NCI-H1436 (cell line): ENCODE results near the gene CFAP74.
A peak's percentile ranks its signal among the peaks of the same experiment; 100 is the strongest.
"Not testable (repeated sequence)": the region's sequence is repeated elsewhere in the genome, so short reads cannot be mapped to it uniquely, and the experiment has no call there.

ENCODE experiments used
- DNase-seq: peaks from one replicate; lab custom pipeline; 2025; lab: John Stamatoyannopoulos, UW

Gene CFAP74

DNA sequence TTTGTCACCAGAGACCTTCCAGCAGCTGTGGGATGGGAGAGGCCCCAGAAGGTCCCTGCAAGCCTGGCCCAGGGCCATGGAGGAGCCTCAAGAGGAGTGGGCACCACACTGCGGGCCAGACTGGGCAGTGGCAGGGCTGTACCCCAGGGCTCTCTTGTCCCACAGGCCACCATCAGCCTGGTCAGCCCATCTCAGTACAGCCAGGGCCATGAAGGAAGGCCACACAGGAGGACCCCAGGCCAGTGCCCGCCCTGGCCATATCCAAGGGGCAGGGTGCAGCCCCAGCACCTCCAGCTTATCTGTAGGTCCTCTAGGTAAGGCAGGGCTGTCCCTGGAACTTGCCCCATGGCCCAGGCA lies 109.6 kb downstream of the CFAP74 start:
- DNase-seq: no peak

DNA sequence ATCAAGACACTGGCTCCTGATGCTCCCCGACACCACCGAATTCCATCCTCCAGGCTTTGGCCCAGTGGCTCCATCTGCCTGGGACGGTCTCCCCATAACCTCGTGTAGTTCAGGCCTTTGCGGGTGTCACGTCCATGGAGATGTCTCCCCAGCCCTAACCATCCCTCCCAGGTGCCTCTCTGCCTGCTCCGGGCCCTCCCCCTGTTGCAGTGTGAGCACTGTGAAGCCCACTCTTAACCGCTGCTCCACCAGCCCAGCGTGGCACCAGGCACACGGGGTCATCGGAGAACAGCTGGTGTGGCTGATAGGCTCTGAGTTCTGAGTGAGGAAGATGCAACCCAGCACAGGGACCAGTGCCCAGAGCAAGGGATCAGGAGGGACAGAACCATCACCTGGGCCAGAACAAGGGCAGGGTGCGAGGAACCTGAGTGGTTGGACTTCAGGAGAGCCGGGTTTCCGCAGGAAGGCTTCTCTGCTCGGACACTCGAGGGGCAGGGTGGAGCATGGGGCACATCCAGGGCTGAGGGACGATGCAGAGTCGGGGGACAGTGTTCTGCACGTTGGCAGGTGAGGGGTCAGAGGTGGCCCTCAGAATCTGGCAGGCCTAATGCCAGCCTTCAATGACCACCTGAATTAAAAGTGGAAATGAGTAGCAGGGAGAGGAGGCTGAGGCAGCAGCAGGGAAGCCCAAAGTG lies 110.1 kb downstream of the CFAP74 start:
- no peak for DNase-seq

DNA sequence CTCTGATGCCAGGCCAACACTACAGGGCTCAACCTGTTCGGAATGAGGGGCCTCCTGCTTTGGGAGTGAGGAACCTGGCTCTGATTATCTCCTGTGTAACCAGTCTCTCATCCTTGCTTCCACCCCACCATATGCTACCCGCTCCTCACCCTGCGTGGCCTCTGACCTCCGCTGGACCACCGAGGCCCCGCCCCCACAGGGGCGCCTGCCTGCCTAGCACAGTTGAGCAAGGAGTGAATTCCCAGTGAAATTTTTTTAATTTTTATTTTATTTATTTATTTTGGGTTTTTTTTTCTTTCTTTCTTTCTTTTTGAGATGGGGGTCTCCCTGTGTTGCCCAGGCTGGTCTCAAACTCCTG lies 110.8 kb downstream of the CFAP74 start:
- DNase-seq: no peak

DNA sequence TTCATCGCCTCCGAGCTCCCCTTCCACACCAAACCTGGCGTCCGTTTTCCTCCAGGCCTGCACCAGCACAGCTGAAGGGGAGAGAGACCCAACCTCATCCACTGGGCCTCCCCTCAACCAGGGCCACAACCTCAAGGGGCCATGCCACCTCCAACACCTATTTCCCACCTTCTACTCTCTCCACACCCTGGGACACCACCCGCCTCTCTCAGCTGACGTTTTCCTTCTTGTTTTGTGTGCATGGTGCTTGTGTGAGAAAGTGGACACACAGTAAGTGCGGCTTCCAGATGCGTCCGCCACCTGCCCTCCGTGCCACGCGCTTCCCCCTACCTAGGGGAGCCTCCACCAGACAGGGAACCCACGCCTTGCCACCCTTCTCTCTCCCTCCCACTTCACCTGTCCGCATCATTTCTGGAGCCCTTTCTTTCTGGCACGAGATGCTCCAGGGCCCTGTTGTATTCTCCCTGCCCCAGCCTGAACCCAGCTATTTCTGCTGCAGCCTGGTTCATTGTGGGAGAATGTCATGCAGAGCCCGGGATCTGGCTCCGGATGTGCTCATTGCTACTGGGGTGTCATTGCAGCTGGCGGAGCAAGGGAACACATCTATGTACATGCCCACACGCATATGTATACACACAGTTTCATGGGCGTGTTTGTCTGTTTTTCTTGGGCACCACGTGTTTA lies 111.4 kb downstream of the CFAP74 start:
- DNase-seq: no peak

DNA sequence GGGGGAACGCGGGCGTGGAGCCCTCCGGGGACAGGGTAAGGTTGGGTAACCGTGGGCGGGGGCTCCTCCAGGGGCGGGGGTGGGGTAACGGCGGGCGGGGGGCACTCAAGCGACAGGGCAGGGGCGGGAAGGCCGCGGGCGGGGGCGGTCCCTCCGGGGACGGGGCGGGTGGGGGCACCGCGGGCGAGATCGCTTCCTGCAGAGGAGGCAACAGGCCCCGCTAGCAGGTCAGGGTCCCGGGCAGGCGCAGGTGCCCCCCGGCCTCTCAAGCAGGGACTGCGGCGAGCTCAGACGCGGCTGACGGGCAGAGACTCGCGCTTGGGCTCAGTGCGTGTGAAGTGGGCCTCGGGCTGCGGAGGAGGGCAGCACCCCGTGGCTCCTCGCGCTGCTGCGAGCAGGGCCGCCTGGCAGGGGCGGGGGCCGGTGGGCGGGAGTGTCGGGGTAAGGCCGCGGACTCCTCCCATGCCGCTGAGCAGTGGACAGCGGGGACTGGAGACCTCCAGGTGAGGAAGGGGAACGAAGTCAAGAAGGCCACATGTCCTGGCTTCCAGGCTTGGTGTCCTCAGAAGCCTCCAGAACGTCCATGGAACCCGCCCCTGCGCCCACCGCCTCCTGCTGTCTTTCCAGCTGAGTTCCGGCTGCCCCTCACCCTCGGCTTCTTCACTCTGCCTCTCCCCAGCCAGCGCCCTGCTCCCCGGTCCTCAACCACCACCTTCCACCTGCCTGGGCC lies 112.1 kb downstream of the CFAP74 start:
- peak; percentile 80 for DNase-seq

DNA sequence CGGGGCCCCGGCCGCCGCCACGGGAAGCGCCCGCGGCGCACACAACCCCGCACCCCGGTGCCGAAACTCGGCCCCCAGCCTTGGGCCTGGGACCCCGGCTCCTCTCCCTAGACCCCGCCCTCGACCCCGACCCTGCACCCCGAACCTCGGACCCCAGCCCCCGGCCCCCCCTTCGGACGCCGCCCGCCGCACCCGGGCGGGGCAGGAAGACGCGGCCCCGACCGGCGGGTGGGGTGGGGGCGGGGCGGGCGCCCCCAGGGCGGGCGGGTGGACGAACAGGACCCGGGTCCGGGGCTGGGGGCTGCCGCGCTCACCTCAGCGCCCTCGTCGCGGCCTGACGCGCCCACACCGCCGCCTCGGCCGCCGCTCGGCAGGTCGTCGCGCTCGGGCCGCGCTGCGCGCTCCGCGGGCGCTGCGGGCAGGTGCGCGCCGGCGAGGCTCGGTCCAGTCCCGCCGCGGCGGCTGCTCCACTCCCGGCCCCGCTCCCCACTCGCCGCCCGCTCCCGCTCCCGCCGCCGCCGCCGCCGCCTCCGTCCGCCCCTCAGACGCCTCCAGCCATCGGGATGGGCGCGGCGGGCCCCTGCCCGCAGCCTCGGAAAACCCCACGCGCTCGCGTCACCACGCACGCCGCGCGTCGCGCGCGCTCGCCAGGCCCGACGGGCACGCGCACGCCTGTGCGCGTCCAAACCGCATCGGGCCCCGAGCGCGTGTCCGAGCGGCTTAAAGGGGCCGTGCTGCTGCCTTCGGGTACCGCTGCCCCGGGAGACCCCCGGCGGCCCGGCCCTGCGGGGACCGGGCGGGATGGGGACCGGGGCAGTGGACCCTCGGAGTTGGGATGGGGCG lies 112.9 kb downstream of the CFAP74 start, which contains the start of gene GNB1:
GNB1 (minus strand) TSS at position 582 of the 843 bp plus-strand sequence. CDS start 65,634 bp downstream, outside the sequence.
- peak; percentile 82 for DNase-seq

DNA sequence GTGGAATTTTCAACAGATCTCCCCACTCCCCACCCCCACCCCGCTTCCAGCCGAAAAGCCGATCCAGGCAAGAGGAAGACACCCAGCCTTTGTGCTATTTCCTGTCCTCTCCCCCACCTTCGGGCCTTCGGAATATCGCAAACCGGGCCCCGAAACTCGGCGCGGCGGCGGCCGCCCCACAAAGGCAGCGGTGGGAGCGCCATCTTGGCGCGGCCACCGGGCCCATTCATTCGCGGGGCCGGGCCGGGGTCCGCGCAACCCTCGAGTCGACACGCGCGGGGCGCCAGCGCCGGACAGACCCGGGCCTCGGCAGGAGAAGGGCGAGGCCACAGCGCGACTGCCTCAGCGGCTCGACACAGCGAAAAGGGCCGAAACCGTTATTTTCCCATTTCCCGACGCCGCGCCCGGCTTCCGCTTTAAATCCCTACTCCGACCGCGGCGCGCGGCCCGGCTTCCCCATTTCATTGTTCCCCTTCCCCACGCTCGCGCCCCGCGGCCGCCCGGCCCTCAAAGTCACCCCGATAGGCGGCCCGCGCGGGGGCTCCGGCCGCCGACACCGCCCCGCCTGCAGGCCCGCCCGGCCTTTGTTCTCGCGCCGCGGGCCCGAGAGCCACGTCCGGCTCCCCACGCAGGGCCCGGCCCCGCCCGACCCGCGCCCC lies 113.6 kb downstream of the CFAP74 start:
- DNase-seq: no peak

DNA sequence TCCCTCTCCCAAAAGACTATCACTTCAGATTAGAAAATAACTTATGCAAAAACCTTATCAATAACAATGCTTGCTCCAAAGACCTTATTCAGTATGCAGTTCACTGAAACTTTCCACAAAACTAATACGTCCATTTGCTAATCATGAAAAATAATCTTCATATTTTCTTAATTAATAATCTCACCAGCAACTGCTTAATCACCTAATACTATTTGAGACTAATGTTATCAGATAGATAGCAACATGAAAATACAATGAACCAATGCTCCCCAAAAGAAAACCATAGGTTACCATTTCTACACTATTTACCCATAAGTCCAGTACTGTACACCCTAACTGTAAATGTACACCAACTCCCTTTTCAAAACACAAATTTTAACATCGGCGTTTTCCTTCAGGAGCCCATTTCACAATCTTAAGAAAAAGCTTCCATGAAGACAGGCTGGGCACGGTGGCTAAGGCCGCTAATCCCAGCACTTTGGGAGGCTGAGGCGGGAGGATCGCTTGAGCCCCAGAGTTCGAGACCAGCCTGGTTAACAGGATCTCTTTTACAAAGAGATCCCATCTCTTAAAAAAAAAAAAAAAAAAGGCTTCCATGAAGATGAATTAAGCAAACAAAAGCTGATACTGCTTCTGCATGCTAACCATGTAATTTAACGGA lies 114.4 kb downstream of the CFAP74 start:
- DNase-seq: no peak

DNA sequence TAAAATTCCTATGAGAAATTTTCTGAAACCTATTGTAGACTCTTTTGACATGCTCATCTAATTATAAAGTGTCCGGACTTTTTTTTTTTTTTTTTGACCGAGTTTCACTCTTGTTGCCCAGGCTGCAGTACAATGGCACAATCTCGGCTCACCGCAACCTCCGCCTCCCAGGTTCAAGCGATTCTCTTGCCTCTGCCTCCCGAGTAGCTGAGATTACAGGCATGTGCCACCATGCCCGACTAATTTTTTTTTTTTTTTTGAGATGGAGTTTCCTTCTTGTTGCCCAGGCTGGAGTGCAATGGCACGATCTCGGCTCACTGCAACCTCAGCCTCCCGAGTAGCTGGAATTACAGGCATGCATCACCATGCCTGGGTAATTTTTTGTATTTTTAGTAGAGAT lies 119.7 kb downstream of the CFAP74 start:
- not testable (repeated sequence) for DNase-seq

DNA sequence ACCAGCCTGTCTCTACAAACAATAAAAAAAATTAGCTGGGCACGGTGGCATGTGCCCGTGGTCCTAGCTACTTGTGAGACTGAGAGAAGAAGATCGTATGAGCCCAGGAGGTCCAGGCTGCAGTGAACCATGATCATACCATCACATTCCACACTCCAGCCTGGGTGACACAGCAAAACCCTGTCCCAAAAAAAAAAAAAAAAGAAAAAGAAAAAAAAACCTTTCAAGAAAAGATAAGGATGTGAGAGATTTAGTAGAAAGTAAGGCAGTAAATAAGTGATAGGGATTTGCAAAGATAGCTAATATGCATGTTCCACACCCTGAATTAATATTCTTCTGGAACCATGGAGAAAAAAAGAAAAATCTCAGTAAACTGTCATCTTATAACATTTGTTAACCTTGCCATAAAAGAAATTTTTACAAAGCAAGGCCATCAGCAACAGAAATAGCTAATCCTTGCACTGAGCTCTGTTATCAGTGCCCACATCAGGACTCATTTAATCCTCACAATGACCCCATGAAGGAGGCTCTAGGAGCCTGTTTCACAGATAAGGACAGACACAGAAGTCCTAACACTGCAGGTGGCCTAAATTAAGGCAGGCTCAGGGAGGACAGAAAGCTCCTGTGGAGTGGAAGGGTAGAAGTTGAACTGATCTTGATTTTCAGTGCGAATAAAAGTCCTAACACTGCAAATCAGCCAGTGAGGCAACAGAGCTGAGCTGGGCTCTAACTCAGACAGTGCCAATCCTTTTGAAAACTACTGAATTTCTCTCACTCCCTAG lies 120.3 kb downstream of the CFAP74 start:
- DNase-seq: no peak

DNA sequence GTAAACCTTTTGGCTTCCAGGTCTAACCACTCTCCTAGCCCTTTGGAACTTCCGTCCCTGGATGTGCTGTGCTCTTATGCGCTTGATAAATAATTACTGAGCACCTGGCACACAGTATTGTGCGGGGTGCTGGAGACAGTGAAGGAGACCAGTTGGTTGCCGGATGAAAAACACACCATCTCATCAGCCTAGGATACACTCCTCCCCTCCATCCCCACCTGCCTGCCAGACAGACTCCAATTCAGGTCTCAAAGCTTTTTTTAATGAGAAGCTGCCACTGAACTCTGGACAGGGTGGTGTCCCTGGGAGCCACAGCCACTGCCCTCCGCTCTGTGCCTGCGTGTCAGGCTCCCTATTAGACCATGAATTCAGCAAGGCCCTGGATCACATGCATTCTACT lies 121.9 kb downstream of the CFAP74 start:
- no peak for DNase-seq

DNA sequence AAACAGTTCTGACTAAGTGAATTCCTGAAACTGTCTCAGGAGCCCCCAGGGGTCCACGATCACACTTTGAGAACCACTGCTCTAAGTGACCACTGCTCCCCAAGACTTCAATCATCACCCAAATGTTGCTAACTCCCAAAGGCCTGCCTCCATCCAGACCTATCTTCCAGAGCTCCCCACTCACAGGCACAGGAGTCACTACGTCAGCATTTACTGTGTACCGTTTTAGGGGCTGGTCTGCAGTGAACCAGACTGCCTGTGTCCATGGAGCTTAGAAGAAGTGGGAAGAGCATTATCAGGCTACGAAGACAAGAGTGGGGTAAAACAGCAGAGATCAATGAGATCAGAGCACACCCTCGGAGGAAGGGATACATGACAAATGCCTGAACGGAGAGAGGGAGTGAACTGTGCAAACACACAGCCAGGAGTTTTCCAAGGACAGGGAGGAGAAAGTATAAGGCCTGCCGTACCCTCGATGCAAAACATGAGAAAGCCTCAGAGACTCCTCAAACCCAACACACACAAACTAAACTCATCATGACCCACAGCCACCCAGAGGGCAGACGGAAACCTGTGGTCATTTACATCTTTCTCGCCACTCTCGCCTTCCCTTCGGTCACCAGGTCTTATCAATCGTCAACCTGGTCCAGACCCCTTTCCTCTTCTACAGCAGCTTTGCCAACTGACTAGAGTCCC lies 122.8 kb downstream of the CFAP74 start:
- DNase-seq: no peak

DNA sequence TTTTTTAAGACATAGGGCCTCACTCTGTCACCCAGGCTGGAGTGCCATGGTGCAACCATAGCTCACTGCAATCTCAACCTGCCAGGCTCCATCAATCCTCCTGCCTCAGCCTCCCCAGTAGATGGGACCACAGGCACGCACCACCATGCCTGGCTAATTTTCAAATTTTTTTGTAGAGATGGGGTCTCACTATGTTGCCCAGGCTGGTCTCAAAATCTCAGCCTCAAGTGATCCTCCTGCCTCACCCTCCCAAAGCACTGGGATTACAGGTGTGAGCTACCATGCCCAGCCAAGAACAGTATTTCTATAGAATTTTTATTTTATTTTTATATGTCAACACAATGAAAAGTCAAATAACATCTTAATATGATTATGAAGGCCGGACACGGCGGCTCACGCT lies 123.6 kb downstream of the CFAP74 start:
- DNase-seq: no peak

DNA sequence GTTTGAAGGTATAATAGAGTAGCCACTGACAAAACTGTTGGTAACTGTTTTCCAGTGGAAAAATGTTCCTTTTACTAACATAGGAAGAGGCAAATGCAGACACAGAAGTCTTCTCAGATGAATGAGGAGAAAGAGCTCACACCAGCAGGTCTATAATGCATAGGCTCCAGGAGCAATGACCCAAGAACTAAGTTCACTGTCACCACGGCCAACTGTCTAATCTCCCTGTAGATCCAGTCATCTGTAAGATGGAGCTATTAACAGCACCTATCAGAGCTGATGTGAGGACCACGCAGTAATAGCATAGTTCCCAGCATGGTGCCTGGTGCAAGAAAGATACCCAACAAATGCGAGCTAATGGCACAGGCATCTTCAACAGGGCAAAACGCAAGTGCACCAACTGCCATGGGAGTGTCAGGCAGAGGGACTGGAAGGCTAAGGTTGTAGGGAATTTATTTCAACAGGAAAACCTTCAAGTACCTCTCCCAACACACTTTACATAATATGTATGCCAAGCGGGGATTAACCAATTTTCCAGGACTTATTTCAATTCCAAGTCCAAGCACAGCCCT lies 125.6 kb downstream of the CFAP74 start:
- no peak for DNase-seq

DNA sequence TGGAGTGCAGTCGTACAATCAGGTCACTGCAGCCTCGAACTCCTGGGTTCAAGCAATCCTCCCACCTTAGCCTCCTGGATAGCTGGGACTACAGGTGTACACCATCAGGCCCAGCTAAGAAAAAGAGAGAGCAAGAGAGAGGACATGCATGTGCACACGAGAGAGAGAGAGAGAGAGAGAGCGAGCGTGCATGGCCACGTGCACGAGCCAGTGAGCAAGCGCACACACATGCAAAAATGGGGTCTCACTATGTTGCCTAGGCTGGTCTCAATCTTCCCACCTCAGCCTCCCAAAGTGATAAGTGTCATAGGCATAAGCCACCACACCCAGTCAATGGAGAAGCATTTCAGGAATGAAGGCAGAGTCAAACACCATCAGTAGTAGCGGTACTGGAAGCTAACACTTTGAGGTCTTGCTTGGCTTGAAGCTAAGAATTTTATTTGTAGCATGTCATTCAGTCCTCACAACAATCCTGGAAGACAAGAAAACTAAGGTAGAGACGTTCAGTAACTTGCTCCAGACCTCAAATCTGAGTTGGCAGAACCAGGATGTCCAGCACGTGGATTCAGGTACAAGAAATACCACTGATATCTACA lies 127.2 kb downstream of the CFAP74 start:
- DNase-seq: no peak

DNA sequence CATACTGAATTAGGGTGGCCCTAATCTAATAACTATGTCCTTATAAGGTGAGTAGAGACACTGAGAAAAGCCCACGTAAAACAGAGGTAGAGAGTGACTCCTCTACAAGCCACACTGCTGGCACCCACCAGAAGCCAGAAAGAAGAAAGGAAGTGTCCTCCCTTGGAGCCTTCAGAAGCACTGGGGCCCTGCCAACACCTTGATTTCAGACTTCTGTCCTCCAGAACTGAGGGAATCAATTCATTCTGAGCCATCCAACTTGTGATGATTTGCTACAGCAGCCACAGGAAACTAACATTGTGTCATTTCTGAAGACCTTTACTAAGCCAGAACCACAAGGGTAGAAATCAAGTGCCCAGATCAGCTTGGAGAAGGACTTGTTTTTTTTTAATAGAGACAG lies 127.7 kb downstream of the CFAP74 start:
- DNase-seq: no peak

DNA sequence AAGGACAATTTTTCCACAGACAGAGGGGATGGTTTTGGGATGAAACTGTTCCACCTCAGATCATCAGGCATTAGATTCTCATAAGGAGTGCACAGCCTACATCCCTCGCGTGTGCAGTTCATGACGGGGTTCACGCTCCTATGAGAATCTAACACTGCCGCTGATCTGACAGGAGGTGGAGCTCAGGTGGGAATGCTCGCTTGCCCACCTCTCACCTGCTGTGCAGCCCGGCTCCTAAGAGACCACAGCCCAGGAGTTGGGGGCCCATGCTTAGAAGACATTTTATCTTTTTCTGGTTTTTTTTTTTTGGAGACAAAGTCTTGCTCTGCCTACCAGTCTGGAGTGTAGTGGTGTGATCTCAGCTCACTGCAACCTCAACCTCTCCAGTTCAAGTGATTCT lies 128.7 kb downstream of the CFAP74 start:
- DNase-seq: no peak

DNA sequence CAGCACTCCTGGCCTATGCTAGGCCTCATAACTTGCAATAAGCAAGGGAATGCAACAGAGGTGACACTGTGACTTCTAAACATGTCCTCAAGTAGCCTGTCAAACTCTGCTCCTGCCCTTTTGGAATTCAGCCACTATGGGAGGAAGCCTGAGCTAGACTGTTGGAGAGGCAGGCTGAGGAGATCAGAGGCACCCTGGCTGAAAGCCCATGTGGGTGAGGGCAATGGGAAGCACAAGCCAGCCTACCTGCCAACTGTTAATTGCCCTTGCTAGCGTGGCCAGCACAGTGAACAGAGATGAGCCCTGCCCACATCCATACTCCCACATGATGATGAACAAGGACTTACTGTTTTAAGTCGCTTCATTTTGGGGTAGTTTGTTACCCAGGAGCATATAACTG lies 130.4 kb downstream of the CFAP74 start:
- no peak for DNase-seq
